ENCODE measurements around the gene TP53BP2. TPM values are rescaled to one million over a fixed set of nuclear protein-coding genes. Genes with fewer than 3 reads are reported as not detected.
A peak's percentile ranks its signal among the peaks of the same experiment; 100 is the strongest.

TP53BP2 gene
- total and polyA plus RNA-seq, 12 donors, result 5.9 to 25.3 (median 20.1) TPM

DNA sequence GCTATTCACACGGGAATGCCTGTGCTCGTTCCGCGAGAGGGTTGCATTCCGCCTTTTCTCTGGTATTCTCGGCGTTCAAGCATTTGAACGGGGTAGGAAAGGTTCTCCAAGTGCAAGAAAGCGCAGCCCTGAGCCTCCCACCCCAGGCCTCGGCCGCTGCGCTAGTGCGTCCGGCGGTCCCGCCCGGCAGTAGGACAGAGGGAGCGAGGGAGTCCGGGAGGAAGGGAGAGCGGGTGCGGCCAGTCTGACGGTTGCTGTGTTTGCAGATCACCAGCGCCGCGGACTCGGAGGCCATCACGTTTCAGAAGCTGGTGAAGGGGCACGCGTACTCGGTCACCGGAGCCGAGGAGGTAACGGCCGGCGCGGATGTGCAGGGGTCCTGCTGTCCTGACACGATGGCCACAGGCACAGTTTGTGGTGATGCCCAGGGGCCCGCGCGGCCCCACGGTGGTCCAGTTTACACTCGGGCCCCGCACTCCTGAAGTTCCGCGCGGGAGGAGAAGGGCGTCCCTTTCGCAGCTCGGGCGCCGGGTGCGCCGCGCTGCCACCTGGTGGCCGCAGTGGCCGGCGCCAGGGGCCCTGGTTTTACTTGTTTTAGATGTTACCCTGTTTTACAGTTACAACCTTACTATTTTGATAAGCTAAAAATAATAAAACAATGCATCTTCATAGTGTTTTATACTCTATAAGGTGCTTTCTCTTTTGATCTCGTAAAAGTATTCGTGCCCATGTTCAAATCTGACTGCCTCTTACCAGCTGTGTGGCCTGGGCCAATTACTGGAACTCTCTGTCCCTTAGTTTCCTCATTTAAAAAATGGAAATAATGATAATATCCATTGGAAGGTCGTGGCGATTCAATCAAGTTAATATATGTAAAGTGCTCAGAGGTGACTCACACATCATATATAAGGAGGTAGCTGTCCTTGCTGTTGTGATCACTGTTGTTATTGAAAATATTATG, 96.7 kb downstream of the TP53BP2 start:
- TF ChIP-seq, protein P1, sequence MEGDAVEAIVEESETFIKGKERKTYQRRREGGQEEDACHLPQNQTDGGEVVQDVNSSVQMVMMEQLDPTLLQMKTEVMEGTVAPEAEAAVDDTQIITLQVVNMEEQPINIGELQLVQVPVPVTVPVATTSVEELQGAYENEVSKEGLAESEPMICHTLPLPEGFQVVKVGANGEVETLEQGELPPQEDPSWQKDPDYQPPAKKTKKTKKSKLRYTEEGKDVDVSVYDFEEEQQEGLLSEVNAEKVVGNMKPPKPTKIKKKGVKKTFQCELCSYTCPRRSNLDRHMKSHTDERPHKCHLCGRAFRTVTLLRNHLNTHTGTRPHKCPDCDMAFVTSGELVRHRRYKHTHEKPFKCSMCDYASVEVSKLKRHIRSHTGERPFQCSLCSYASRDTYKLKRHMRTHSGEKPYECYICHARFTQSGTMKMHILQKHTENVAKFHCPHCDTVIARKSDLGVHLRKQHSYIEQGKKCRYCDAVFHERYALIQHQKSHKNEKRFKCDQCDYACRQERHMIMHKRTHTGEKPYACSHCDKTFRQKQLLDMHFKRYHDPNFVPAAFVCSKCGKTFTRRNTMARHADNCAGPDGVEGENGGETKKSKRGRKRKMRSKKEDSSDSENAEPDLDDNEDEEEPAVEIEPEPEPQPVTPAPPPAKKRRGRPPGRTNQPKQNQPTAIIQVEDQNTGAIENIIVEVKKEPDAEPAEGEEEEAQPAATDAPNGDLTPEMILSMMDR (IDR thresholded peaks at IDR 0.05), result peak; percentile 93 to 99 (median 98)
- Histone ChIP-seq H3K27ac (peak overlapping the region; percentile 10 to 86 (median 75)), H3K4me3 (peak overlapping the region in 9 of 10 donors; percentile 39 to 63 (median 55)), H3K4me1 (peaks cover 14 to 35% (median 24%) of the 10 kb centered on the region in 9 donors), H3K9me3 (no peaks in the 10 kb centered on the region), H3K36me3 (peaks cover 0 to 90% (median 60%) of the 10 kb centered on the region in 9 donors), H3K27me3 (no peaks in the 10 kb centered on the region)
- DNase-seq, result peak; percentile 53 to 75
- intact Hi-C loops (cut with DNase I), result loop anchor here (1.0 to 5.0 kb wide), 6 partner anchors 36 to 52 kb away; partner anchors contain the start of gene CAPN2 (in 9 of the 10)
- WGBS, 2 donors, result 5 to 7% methylated on average over 58 to 61 of the region's 61 CpGs
- ATAC-seq, result peak; percentile 83 to 91 (median 88)

DNA sequence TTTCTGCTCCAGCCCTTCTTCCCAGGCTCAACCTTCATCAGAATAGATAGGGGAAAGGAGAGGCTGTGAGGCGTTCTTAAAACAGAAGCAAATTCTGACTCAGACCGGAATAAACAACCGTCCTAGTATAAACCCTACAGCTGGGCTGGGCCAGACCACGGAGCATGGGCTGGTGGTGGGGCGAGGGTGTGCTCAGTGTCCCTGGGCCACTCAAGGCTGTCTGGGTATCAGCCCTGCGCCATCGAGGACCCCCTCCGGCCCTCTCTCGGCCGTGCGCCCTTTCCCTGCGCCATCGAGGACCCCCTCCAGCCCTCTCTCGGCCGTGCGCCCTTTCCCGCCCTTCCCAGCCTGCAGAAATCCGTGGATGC, 97.4 kb downstream of the TP53BP2 start:
- 26 to 37% methylated on average over 18 of the region's 18 CpGs for WGBS, 2 donors
- peak in 1 of 2 donors; percentile 32 for DNase-seq

DNA sequence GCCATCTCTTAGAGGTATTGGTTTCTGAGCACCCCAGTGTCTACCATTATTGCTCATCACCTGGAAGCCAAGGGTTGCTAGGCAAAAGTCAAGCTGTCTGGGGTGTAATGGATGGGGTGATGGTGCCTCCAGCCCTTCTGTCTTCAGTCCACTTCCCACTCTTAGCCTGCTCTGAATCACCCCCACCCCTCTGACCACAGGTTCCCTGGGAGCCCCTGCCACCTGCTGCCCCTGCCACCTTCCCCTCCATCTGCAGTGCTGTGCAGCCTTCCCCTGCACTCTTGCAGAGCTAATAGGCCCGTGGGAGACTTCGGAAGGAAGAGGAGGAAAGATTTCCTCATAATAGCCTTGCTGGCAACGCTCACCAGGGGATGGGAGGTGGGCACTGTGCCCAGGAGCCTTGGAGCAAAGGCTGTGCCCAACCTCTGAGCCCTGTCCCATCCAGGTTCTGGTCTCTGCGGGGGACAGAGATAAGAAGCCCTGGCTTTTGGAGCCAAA, 97.9 kb downstream of the TP53BP2 start:
- ATAC-seq (peak in 7 of 8 donors; percentile 8 to 55 (median 19)), DNase-seq (peak in 1 of 2 donors; percentile 52)
- peak overlapping the region in 2 of 10 donors; percentile 58 to 63 for H3K4me3 ChIP-seq
- H3K4me1 ChIP-seq, result peaks cover 14 to 47% (median 34%) of the 10 kb centered on the region in 9 donors
- intact Hi-C loops (cut with DNase I), result loop anchor here in 8 of 10 donors (1.0 to 5.0 kb wide), 5 partner anchors 35 to 51 kb away; partner anchors contain the start of gene CAPN2 (in 7 of the 8)
- peaks cover 0 to 86% (median 50%) of the 10 kb centered on the region in 9 donors for H3K36me3 ChIP-seq
- WGBS, 2 donors, result 13 to 15% methylated on average over 4 of the region's 4 CpGs
- TF ChIP-seq, protein P1 (IDR thresholded peaks at IDR 0.05), result no peak
- H3K9me3 ChIP-seq, result no peaks in the 10 kb centered on the region
- peak overlapping the region; percentile 10 to 86 (median 75) for H3K27ac ChIP-seq
- no peaks in the 10 kb centered on the region for H3K27me3 ChIP-seq

More for the DNA sequence above, 97.4 kb downstream of the TP53BP2 start:
- Histone ChIP-seq H3K4me1 (peaks cover 14 to 42% (median 30%) of the 10 kb centered on the region in 9 donors), H3K27ac (peak overlapping the region; percentile 10 to 86 (median 75)), H3K36me3 (peaks cover 0 to 90% (median 55%) of the 10 kb centered on the region in 9 donors), H3K9me3 (no peaks in the 10 kb centered on the region), H3K4me3 (peak overlapping the region in 9 of 10 donors; percentile 39 to 63 (median 55)), H3K27me3 (no peaks in the 10 kb centered on the region)
- intact Hi-C loops (cut with DNase I), result loop anchor here in 8 of 10 donors (1.0 to 5.0 kb wide), 5 partner anchors 36 to 51 kb away; partner anchors contain the start of gene CAPN2 (in 7 of the 8)
- peak; percentile 60 to 78 (median 72) for ATAC-seq
- TF ChIP-seq, protein P1 (IDR thresholded peaks at IDR 0.05), result no peak

DNA sequence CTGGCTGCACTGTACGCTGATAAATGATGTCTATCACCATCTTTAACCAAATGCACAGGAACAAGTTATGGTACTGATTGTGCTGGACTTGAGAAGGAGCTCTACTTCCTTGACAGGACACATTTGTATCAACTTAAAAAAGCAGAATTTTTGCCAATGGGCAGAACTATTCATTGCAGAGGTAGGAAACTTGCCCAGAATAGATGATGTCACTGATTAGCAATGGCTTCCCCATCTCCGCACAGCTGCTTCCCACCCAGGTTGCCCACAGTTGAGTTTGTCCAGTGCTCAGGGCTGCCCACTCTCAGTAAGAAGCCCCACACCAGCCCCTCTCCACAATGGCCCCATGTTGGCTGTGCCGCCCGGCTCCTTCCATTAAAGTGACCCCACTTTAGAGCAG, 100.0 kb downstream of the TP53BP2 start:
- H3K36me3 ChIP-seq, result peaks cover 0 to 65% (median 29%) of the 10 kb centered on the region in 9 donors
- TF ChIP-seq, protein P1 (IDR thresholded peaks at IDR 0.05), result no peak
- no peaks in the 10 kb centered on the region for H3K9me3 ChIP-seq
- peaks cover 20 to 65% (median 46%) of the 10 kb centered on the region in 9 donors for H3K4me1 ChIP-seq
- intact Hi-C loops (cut with DNase I), result loop anchor here in 4 of 10 donors (5.0 kb wide), 3 partner anchors 33 to 48 kb away; partner anchors contain the start of gene CAPN2 (in 2 of the 4)
- WGBS, 2 donors, result 88 to 95% methylated on average over 4 of the region's 4 CpGs
- H3K27ac ChIP-seq, result no peak overlapping the region
- no peak for DNase-seq
- no peak overlapping the region for H3K4me3 ChIP-seq
- no peak for ATAC-seq
- H3K27me3 ChIP-seq, result no peaks in the 10 kb centered on the region

All from heart right ventricle (tissue), 16 donors.